GM12892 (cell line): ENCODE measurements around the gene DDX25.

Experiments
- POLR2A ChIP-seq: IDR thresholded peaks from 2 replicates; pipeline ENCODE4 v1.6.1; 2011; ENCODE audit warnings: low read depth, low read length, control low read depth
- POLR2AphosphoS5 ChIP-seq: IDR thresholded peaks from 2 replicates; pipeline ENCODE4 v1.6.1; 2011; ENCODE audit warnings: low read depth, low read length, control low read depth
- TAF1 ChIP-seq: IDR thresholded peaks from 2 replicates; pipeline ENCODE4 v1.6.1; 2011; ENCODE audit warnings: low read depth, mild to moderate bottlenecking, control low read depth, low read length, borderline replicate concordance

GRCh38 chr11:125975634-125976033 lies 71.3 kb downstream of the DDX25 start:
- TF ChIP-seq POLR2AphosphoS5: no peak
- TF ChIP-seq POLR2A: no peak
- TF ChIP-seq TAF1: no peak
